Lung (tissue), 12 donors: ENCODE results near the gene CLEC2B. TPM values are rescaled to one million over a fixed set of nuclear protein-coding genes. Genes with fewer than 3 reads are reported as not detected.

ENCODE experiments used
- ATAC-seq: fragments of 200-7000 bp; cut with Tn5 transposase; one replicate; pipeline ENCODE4 v1.9.1; 2020; ENCODE audit warnings: moderate number of reproducible peaks; ENCODE audit not compliant: insufficient read depth, low FRiP score
- DNase-seq, 3 donors: peaks; one replicate each; pipeline ENCODE4 v3.0.0-alpha.2; 2013 to 2017
- H3K27ac ChIP-seq, 2 donors: one replicate each; pipeline ENCODE4 v1.5.1; 2013; ENCODE audit warnings: mild to moderate bottlenecking in 2 of 2, moderate library complexity in 2 of 2, control low read depth in 1 of 2, inconsistent platforms in 1 of 2, low read depth in 1 of 2, low read length in 1 of 2
- H3K27me3 ChIP-seq, 3 donors: one replicate each; pipeline ENCODE4 v1.5.1; 2013; ENCODE audit warnings: low read length in 2 of 3; ENCODE audit not compliant: control insufficient read depth in 3 of 3, insufficient read depth in 3 of 3
- H3K36me3 ChIP-seq, 4 donors: one replicate each; pipeline ENCODE4 v1.5.1; 2013; ENCODE audit warnings: low read length in 4 of 4, mild to moderate bottlenecking in 1 of 4, moderate library complexity in 1 of 4; ENCODE audit not compliant: control insufficient read depth in 4 of 4, insufficient read depth in 4 of 4
- H3K4me1 ChIP-seq, 5 donors: one replicate each; pipeline ENCODE4 v1.5.1; 2013; ENCODE audit warnings: low read length in 5 of 5, mild to moderate bottlenecking in 2 of 5, moderate library complexity in 1 of 5; ENCODE audit not compliant: control insufficient read depth in 5 of 5, insufficient read depth in 5 of 5
- H3K4me3 ChIP-seq: one replicate; pipeline ENCODE4 v1.5.1; 2013; ENCODE audit warnings: mild to moderate bottlenecking, control low read depth, moderate library complexity
- H3K9ac ChIP-seq, 2 donors: one replicate each; pipeline ENCODE4 v1.5.1; 2013; ENCODE audit warnings: low read length in 2 of 2, control low read depth in 1 of 2; ENCODE audit not compliant: insufficient read depth in 1 of 2
- H3K9me3 ChIP-seq, 4 donors: one replicate each; pipeline ENCODE4 v1.5.1; 2013; ENCODE audit warnings: low read length in 3 of 4, mild to moderate bottlenecking in 1 of 4, moderate library complexity in 1 of 4; ENCODE audit not compliant: control insufficient read depth in 4 of 4, insufficient read depth in 3 of 4
- WGBS, 2 donors: extraction: QIAGEN DNeasy Blood & Tissue Kit; methylation state at CpG; one replicate each; pipeline ENCODE4 v1.1.7; 2013; 5-methylcytosine and 5-hydroxymethylcytosine counted together
- polyA plus RNA-seq, 2 donors: library from polyadenylated mRNA; stranded (reverse); fragments of 200-250 nt; gene quantifications; one replicate each; pipeline ENCODE4 v1.2.1, GENCODE V29; 2013
- total RNA-seq, 2 donors: library from RNA; depleted of rRNA in 1 of 2; stranded (reverse); fragments of >200 nt in 1 of 2; gene quantifications; one replicate each; pipeline ENCODE4 v1.2.1, GENCODE V29; 2014 to 2021
- TF ChIP-seq, protein P1 (sequence below): IDR thresholded peaks from 2 replicates; pipeline ENCODE4 v1.5.1; 2012; ENCODE audit warnings: mild to moderate bottlenecking; ENCODE audit errors: control extremely low read depth, extremely low read depth
- donor health status: control.
- donor health status: control.
- donor health status: Bipolar disorder and iron deficiency.
- donor health status: healthy.
- donor health status: DM: yes; HTN: yes; CAD: no.

Gene CLEC2B
- total and polyA plus RNA-seq, 4 donors = 14.1 to 70.1 (median 18.0) TPM

GRCh38 chr12:9843407-9843806 lies 25.7 kb downstream of the CLEC2B start:
- ATAC-seq (no peak), DNase-seq (no peak)
- H3K27ac ChIP-seq = no peak overlapping the region
- H3K4me1 ChIP-seq = no peaks in the 10 kb centered on the region
- H3K4me3 ChIP-seq = no peak overlapping the region
- no peaks in the 10 kb centered on the region for H3K9me3 ChIP-seq
- 69 to 71% methylated on average over 3 of the region's 3 CpGs for WGBS, 2 donors
- no peak overlapping the region for H3K9ac ChIP-seq
- H3K27me3 ChIP-seq = no peaks in the 10 kb centered on the region
- TF ChIP-seq, protein P1, sequence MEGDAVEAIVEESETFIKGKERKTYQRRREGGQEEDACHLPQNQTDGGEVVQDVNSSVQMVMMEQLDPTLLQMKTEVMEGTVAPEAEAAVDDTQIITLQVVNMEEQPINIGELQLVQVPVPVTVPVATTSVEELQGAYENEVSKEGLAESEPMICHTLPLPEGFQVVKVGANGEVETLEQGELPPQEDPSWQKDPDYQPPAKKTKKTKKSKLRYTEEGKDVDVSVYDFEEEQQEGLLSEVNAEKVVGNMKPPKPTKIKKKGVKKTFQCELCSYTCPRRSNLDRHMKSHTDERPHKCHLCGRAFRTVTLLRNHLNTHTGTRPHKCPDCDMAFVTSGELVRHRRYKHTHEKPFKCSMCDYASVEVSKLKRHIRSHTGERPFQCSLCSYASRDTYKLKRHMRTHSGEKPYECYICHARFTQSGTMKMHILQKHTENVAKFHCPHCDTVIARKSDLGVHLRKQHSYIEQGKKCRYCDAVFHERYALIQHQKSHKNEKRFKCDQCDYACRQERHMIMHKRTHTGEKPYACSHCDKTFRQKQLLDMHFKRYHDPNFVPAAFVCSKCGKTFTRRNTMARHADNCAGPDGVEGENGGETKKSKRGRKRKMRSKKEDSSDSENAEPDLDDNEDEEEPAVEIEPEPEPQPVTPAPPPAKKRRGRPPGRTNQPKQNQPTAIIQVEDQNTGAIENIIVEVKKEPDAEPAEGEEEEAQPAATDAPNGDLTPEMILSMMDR = no peak
- no peaks in the 10 kb centered on the region for H3K36me3 ChIP-seq

DNA sequence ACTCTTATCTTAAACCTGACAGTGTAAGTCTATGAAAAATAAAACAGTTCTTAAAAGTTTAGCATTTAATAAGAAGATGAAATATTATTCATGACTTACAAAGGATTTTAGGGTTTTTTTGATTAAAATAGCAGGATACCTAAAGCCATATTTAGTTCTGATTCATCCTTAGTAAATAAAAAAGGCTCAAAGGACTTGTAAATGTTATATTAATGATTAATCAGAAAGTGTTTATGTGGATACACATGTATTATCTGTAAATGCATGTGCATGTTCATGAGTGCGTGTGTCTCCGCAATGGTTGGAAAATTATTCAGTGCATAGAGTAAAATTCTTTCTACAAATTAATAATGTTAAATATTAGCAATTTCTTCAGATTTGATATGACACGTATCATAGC lies 37.4 kb downstream of the CLEC2B start:
- 61 to 62% methylated on average over 3 of the region's 3 CpGs for WGBS, 2 donors
- H3K27me3 ChIP-seq = no peaks in the 10 kb centered on the region
- H3K9me3 ChIP-seq = no peaks in the 10 kb centered on the region
- no peak overlapping the region for H3K9ac ChIP-seq
- H3K36me3 ChIP-seq = no peaks in the 10 kb centered on the region
- DNase-seq = no peak
- no peak overlapping the region for H3K4me3 ChIP-seq
- no peaks in the 10 kb centered on the region for H3K4me1 ChIP-seq
- H3K27ac ChIP-seq = no peak overlapping the region
- TF ChIP-seq, protein P1 = no peak
- ATAC-seq = no peak

- TF ChIP-seq, protein P1 = no peak
- H3K9ac ChIP-seq = no peak overlapping the region
- H3K9me3 ChIP-seq = no peaks in the 10 kb centered on the region
- no peaks in the 10 kb centered on the region for H3K4me1 ChIP-seq
- H3K36me3 ChIP-seq = no peaks in the 10 kb centered on the region
- H3K4me3 ChIP-seq = no peak overlapping the region
- 75 to 81% methylated on average over 5 of the region's 5 CpGs for WGBS, 2 donors
- H3K27ac ChIP-seq = no peak overlapping the region
- no peak for DNase-seq
- no peak for ATAC-seq
- H3K27me3 ChIP-seq = no peaks in the 10 kb centered on the region
Measured at GRCh38 chr12:9829982-9830381, 39.2 kb downstream of the CLEC2B start.

DNA sequence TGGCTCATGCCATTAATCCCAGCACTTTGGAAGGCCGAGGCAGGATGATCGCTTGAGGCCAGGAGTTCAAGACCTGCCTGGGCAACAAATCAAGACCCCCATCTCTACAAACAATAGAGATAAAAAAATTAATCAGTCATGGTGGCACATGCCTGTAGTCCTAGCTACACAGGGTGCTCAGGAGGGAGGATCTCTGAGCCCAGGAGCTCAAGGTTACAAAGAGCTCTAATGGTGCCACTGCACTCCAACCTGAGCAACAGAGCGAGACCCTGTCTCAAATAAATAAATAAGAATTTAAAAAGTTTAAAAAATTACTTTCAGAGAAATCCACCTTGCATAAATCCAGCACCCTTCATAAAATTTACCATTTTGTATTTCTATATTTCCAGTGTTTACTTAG lies 39.7 kb downstream of the CLEC2B start:
- 85 to 87% methylated on average over 3 of the region's 3 CpGs for WGBS, 2 donors
- no peak overlapping the region for H3K4me3 ChIP-seq
- TF ChIP-seq, protein P1 = no peak
- ATAC-seq = no peak
- DNase-seq = no peak
- no peak overlapping the region for H3K27ac ChIP-seq
- H3K9me3 ChIP-seq = no peaks in the 10 kb centered on the region
- no peaks in the 10 kb centered on the region for H3K36me3 ChIP-seq
- H3K9ac ChIP-seq = no peak overlapping the region
- H3K27me3 ChIP-seq = no peaks in the 10 kb centered on the region
- no peaks in the 10 kb centered on the region for H3K4me1 ChIP-seq
